Measurements from ENCODE around the gene KLHL15. TPM values are rescaled to one million over a fixed set of nuclear protein-coding genes. Genes with fewer than 3 reads are reported as not detected.
A peak's percentile ranks its signal among the peaks of the same experiment; 100 is the strongest.
"Not testable (repeated sequence)": the region's sequence is repeated elsewhere in the genome, so short reads cannot be mapped to it uniquely, and the experiment has no call there.

Gene KLHL15
- 7.0 and 13.2 TPM in 2 replicates for total RNA-seq (ENCODE audit: low replicate concordance)

GRCh38 chrX:24027086-24027485, at the start of gene KLHL15:
Gene KLHL15, minus strand, starts transcription at chrX:24027186. Its CDS starts 20,493 bp downstream, at chrX:24006693.
- H3K4me3 ChIP-seq (ENCODE audit: low read depth, low read length) = peak within 1 kb of the TSS; percentile 81
- TF ChIP-seq CTCF (IDR thresholded peaks at IDR 0.05; ENCODE audit: insufficient read depth, low read length) = no peak
- no peak for DNase-seq (ENCODE audit: low read depth)

GRCh38 chrX:24069877-24070276, 42.9 kb upstream of the KLHL15 start:
- DNase-seq (ENCODE audit: low read depth) = no peak
- no peak for TF ChIP-seq CTCF (IDR thresholded peaks at IDR 0.05; ENCODE audit: insufficient read depth, low read length)
- no peak overlapping the region for H3K4me3 ChIP-seq (ENCODE audit: low read depth, low read length)

GRCh38 chrX:24063488-24063887, 36.5 kb upstream of the KLHL15 start:
- no peak for TF ChIP-seq CTCF (IDR thresholded peaks at IDR 0.05; ENCODE audit: insufficient read depth, low read length)
- no peak overlapping the region for H3K4me3 ChIP-seq (ENCODE audit: low read depth, low read length)
- DNase-seq (ENCODE audit: low read depth) = no peak

- no peak overlapping the region for H3K4me3 ChIP-seq (ENCODE audit: low read depth, low read length)
- no peak for DNase-seq (ENCODE audit: low read depth)
Observed at GRCh38 chrX:24055043-24055356, 28.0 kb upstream of the KLHL15 start.

GRCh38 chrX:24054182-24055042, 27.4 kb upstream of the KLHL15 start, which contains the start of gene EIF2S3:
Gene EIF2S3, plus strand, starts transcription at chrX:24054956. Its CDS starts 13 bp downstream, at chrX:24054969.
- H3K4me3 ChIP-seq (ENCODE audit: low read depth, low read length) = no peak within 1 kb of the TSS
- DNase-seq (ENCODE audit: low read depth) = peak; percentile 99
- peak; percentile 63 for TF ChIP-seq CTCF (IDR thresholded peaks at IDR 0.05; ENCODE audit: insufficient read depth, low read length)

More at GRCh38 chrX:24055043-24055356, 28.0 kb upstream of the KLHL15 start:
- TF ChIP-seq CTCF (IDR thresholded peaks at IDR 0.05; ENCODE audit: insufficient read depth, low read length) = no peak

- DNase-seq (ENCODE audit: low read depth); H3K4me3 ChIP-seq (ENCODE audit: low read depth, low read length): not testable (repeated sequence)
Observed at GRCh38 chrX:24050522-24051318, 23.7 kb upstream of the KLHL15 start.

- not testable (repeated sequence) for H3K4me3 ChIP-seq (ENCODE audit: low read depth, low read length); DNase-seq (ENCODE audit: low read depth)
Observed at GRCh38 chrX:24049643-24050042, 22.7 kb upstream of the KLHL15 start.

GRCh38 chrX:24046060-24046459, 19.1 kb upstream of the KLHL15 start:
- DNase-seq (ENCODE audit: low read depth); H3K4me3 ChIP-seq (ENCODE audit: low read depth, low read length): not testable (repeated sequence)
